ENCODE data around the gene FNDC3A.

GRCh38 chr13:49022472-49023144 is 46.9 kb downstream of the FNDC3A start:
- no peak for TF ChIP-seq POLR2A (IDR thresholded peaks at IDR 0.05; ENCODE audit: low read depth, low read length)
- TF ChIP-seq POLR2AphosphoS5 (IDR thresholded peaks at IDR 0.05; ENCODE audit: low read depth, low read length): no peak
- TF ChIP-seq TAF1 (IDR thresholded peaks at IDR 0.05; ENCODE audit: low read depth, low read length): no peak
- TF ChIP-seq SPI1 (IDR thresholded peaks at IDR 0.05; ENCODE audit: low read depth, low read length): no peak
- no peak for TF ChIP-seq PAX5 (IDR thresholded peaks at IDR 0.05; ENCODE audit: insufficient read depth, low read length, severe bottlenecking)
- TF ChIP-seq POU2F2 (IDR thresholded peaks at IDR 0.05; ENCODE audit: low read depth, low read length): no peak
